ENCODE data around the gene GABPA.

GABPA gene

GRCh38 chr21:25809013-25809412 is 74.2 kb downstream of the GABPA start:
- TF ChIP-seq CTCF (IDR thresholded peaks at IDR 0.05; ENCODE audit: borderline replicate concordance, extremely low read depth, low read length, poor library complexity, severe bottlenecking) (no peak), EZH2 (IDR thresholded peaks at IDR 0.05; ENCODE audit: borderline replicate concordance, low read depth, low read length, severe bottlenecking) (no peak)
- no peak for DNase-seq
- H2AFZ ChIP-seq (ENCODE audit: low read depth, low read length), result no peak overlapping the region
- no peaks in the 10 kb centered on the region for H3K4me1 ChIP-seq (ENCODE audit: insufficient read depth, low read length)
- H3K9me3 ChIP-seq (ENCODE audit: insufficient read depth, low read length, severe bottlenecking), result no peaks in the 10 kb centered on the region
- H3K4me3 ChIP-seq (ENCODE audit: low read depth in 1 of 2, low read length in 2 of 2), result no peak overlapping the region
- no peak overlapping the region for H3K4me2 ChIP-seq (ENCODE audit: insufficient read depth, low read length)
- no peak for ATAC-seq (ENCODE audit: insufficient read depth, low read depth)
- no peaks in the 10 kb centered on the region for H3K27me3 ChIP-seq (ENCODE audit: insufficient read depth, low read length, poor library complexity)
- no peaks in the 10 kb centered on the region for H4K20me1 ChIP-seq (ENCODE audit: insufficient read depth, low read length)
- H3K27ac ChIP-seq (ENCODE audit: low read length), result no peak overlapping the region
- H3K79me2 ChIP-seq (ENCODE audit: insufficient read depth, low read length), result no peaks in the 10 kb centered on the region
- H3K36me3 ChIP-seq (ENCODE audit: insufficient read depth, low read length), result no peaks in the 10 kb centered on the region
- H3K9ac ChIP-seq (ENCODE audit: low read depth, low read length), result no peak overlapping the region

- Histone ChIP-seq H2AFZ (ENCODE audit: low read depth, low read length) (no peak overlapping the region), H3K9ac (ENCODE audit: low read depth, low read length) (no peak overlapping the region), H3K4me2 (ENCODE audit: insufficient read depth, low read length) (no peak overlapping the region), H3K36me3 (ENCODE audit: insufficient read depth, low read length) (no peaks in the 10 kb centered on the region), H3K79me2 (ENCODE audit: insufficient read depth, low read length) (no peaks in the 10 kb centered on the region), H3K9me3 (ENCODE audit: insufficient read depth, low read length, severe bottlenecking) (no peaks in the 10 kb centered on the region), H3K27me3 (ENCODE audit: insufficient read depth, low read length, poor library complexity) (no peaks in the 10 kb centered on the region), H3K27ac (ENCODE audit: low read length) (no peak overlapping the region), H3K4me3 (ENCODE audit: low read depth in 1 of 2, low read length in 2 of 2) (no peak overlapping the region), H4K20me1 (ENCODE audit: insufficient read depth, low read length) (no peaks in the 10 kb centered on the region), H3K4me1 (ENCODE audit: insufficient read depth, low read length) (no peaks in the 10 kb centered on the region)
- no peak for TF ChIP-seq EZH2 (IDR thresholded peaks at IDR 0.05; ENCODE audit: borderline replicate concordance, low read depth, low read length, severe bottlenecking)
- no peak for TF ChIP-seq CTCF (IDR thresholded peaks at IDR 0.05; ENCODE audit: borderline replicate concordance, extremely low read depth, low read length, poor library complexity, severe bottlenecking)
- DNase-seq (no peak), ATAC-seq (ENCODE audit: insufficient read depth, low read depth) (no peak)
Observed at GRCh38 chr21:25811186-25811585, 76.4 kb downstream of the GABPA start.

- no peak overlapping the region for H3K4me3 ChIP-seq (ENCODE audit: low read depth in 1 of 2, low read length in 2 of 2)
- H3K36me3 ChIP-seq (ENCODE audit: insufficient read depth, low read length), result no peaks in the 10 kb centered on the region
- peaks cover 13% of the 10 kb centered on the region for H3K4me1 ChIP-seq (ENCODE audit: insufficient read depth, low read length)
- TF ChIP-seq CTCF (IDR thresholded peaks at IDR 0.05; ENCODE audit: borderline replicate concordance, extremely low read depth, low read length, poor library complexity, severe bottlenecking) (no peak), EZH2 (IDR thresholded peaks at IDR 0.05; ENCODE audit: borderline replicate concordance, low read depth, low read length, severe bottlenecking) (no peak)
- no peaks in the 10 kb centered on the region for H4K20me1 ChIP-seq (ENCODE audit: insufficient read depth, low read length)
- H3K4me2 ChIP-seq (ENCODE audit: insufficient read depth, low read length), result no peak overlapping the region
- no peaks in the 10 kb centered on the region for H3K79me2 ChIP-seq (ENCODE audit: insufficient read depth, low read length)
- no peak for DNase-seq
- H3K9ac ChIP-seq (ENCODE audit: low read depth, low read length), result no peak overlapping the region
- no peaks in the 10 kb centered on the region for H3K27me3 ChIP-seq (ENCODE audit: insufficient read depth, low read length, poor library complexity)
- H2AFZ ChIP-seq (ENCODE audit: low read depth, low read length), result no peak overlapping the region
- H3K27ac ChIP-seq (ENCODE audit: low read length), result no peak overlapping the region
- no peak for ATAC-seq (ENCODE audit: insufficient read depth, low read depth)
- no peaks in the 10 kb centered on the region for H3K9me3 ChIP-seq (ENCODE audit: insufficient read depth, low read length, severe bottlenecking)
Observed at GRCh38 chr21:25813917-25814316, 79.1 kb downstream of the GABPA start.

- TF ChIP-seq EZH2 (IDR thresholded peaks at IDR 0.05; ENCODE audit: borderline replicate concordance, low read depth, low read length, severe bottlenecking) (no peak), CTCF (IDR thresholded peaks at IDR 0.05; ENCODE audit: borderline replicate concordance, extremely low read depth, low read length, poor library complexity, severe bottlenecking) (no peak)
- H3K36me3 ChIP-seq (ENCODE audit: insufficient read depth, low read length), result no peaks in the 10 kb centered on the region
- H3K4me3 ChIP-seq (ENCODE audit: low read depth in 1 of 2, low read length in 2 of 2), result no peak overlapping the region
- H4K20me1 ChIP-seq (ENCODE audit: insufficient read depth, low read length), result no peaks in the 10 kb centered on the region
- H3K4me2 ChIP-seq (ENCODE audit: insufficient read depth, low read length), result peak overlapping the region; percentile 44; the same call in 1 of the 2 replicates
- no peaks in the 10 kb centered on the region for H3K79me2 ChIP-seq (ENCODE audit: insufficient read depth, low read length)
- no peaks in the 10 kb centered on the region for H3K9me3 ChIP-seq (ENCODE audit: insufficient read depth, low read length, severe bottlenecking)
- no peaks in the 10 kb centered on the region for H3K27me3 ChIP-seq (ENCODE audit: insufficient read depth, low read length, poor library complexity)
- peak overlapping the region; percentile 53 for H3K27ac ChIP-seq (ENCODE audit: low read length)
- H2AFZ ChIP-seq (ENCODE audit: low read depth, low read length), result no peak overlapping the region; the same call in 1 of the 2 replicates
- ATAC-seq (ENCODE audit: insufficient read depth, low read depth), result peak; percentile 38
- DNase-seq, result peak; percentile 15
- H3K9ac ChIP-seq (ENCODE audit: low read depth, low read length), result no peak overlapping the region
- peaks cover 20% of the 10 kb centered on the region for H3K4me1 ChIP-seq (ENCODE audit: insufficient read depth, low read length)
Observed at GRCh38 chr21:25818121-25818520, 83.3 kb downstream of the GABPA start.

All from DND-41 (cell line).